AG10803 (cell line): ENCODE results near the gene CES5A.
"Not testable (repeated sequence)": the region's sequence is repeated elsewhere in the genome, so short reads cannot be mapped to it uniquely, and the experiment has no call there.

Experiments
- DNase-seq: peaks from one replicate; pipeline ENCODE4 v3.0.0; 2010; ENCODE audit warnings: low read depth
- H3K4me3 ChIP-seq: 2 replicates; pipeline ENCODE4 v1.5.1; 2011; ENCODE audit warnings: mild to moderate bottlenecking, low read length, control low read depth
- CTCF ChIP-seq: conservative IDR thresholded peaks from 2 replicates; pipeline ENCODE4 v1.5.1; 2011; ENCODE audit warnings: mild to moderate bottlenecking, low read length, control low read depth, inconsistent platforms

Gene CES5A

GRCh38 chr16:55828680-55829079, 46.5 kb downstream of the CES5A start:
- no peak for DNase-seq
- no peak overlapping the region for H3K4me3 ChIP-seq
- TF ChIP-seq CTCF = no peak

GRCh38 chr16:55825115-55825728, 50.0 kb downstream of the CES5A start:
- no peak for TF ChIP-seq CTCF
- no peak overlapping the region for H3K4me3 ChIP-seq
- no peak for DNase-seq

GRCh38 chr16:55824473-55825000, 50.6 kb downstream of the CES5A start:
- no peak overlapping the region for H3K4me3 ChIP-seq
- no peak for DNase-seq
- no peak for TF ChIP-seq CTCF

GRCh38 chr16:55822280-55822810, 52.8 kb downstream of the CES5A start:
- no peak for TF ChIP-seq CTCF
- H3K4me3 ChIP-seq = no peak overlapping the region
- no peak for DNase-seq

- no peak for DNase-seq
- H3K4me3 ChIP-seq = no peak overlapping the region
- TF ChIP-seq CTCF = no peak
Measured at GRCh38 chr16:55821210-55821609, 54.0 kb downstream of the CES5A start.

GRCh38 chr16:55820615-55821014, 54.6 kb downstream of the CES5A start:
- DNase-seq = no peak
- H3K4me3 ChIP-seq = no peak overlapping the region
- no peak for TF ChIP-seq CTCF

- no peak for TF ChIP-seq CTCF
- no peak overlapping the region for H3K4me3 ChIP-seq
- no peak for DNase-seq
Measured at GRCh38 chr16:55817236-55817912, 57.8 kb downstream of the CES5A start.

GRCh38 chr16:55816222-55816621, 59.0 kb downstream of the CES5A start:
- not testable (repeated sequence) for H3K4me3 ChIP-seq

More at GRCh38 chr16:55816222-55816621, 59.0 kb downstream of the CES5A start:
- not testable (repeated sequence) for DNase-seq
